H9 (cell line): ENCODE measurements around the gene DMPK. TPM values are rescaled to one million over a fixed set of nuclear protein-coding genes. Genes with fewer than 3 reads are reported as not detected.

Source experiments
- DNase-seq: peaks from one replicate; pipeline ENCODE4 v3.0.0-alpha.2; 2017
- H2AFZ ChIP-seq: one replicate; pipeline ENCODE4 v1.6.1; 2013; ENCODE audit warnings: mild to moderate bottlenecking, low read length, control low read depth, moderate library complexity
- H2AK5ac ChIP-seq: 2 replicates; pipeline ENCODE4 v1.6.1; 2013; ENCODE audit warnings: low read length, control low read depth, mixed read lengths; ENCODE audit not compliant: insufficient read length
- H2BK120ac ChIP-seq: one replicate; pipeline ENCODE4 v1.6.1; 2013; ENCODE audit warnings: low read depth, mild to moderate bottlenecking, low read length, control low read depth, inconsistent platforms; ENCODE audit not compliant: poor library complexity, severe bottlenecking
- H2BK12ac ChIP-seq: 2 replicates; pipeline ENCODE4 v1.6.1; 2013; ENCODE audit warnings: low read length, control low read depth, mixed read lengths, low read depth; ENCODE audit not compliant: insufficient read length
- H2BK15ac ChIP-seq: 2 replicates; pipeline ENCODE4 v1.6.1; 2013; ENCODE audit warnings: low read depth, low read length, control low read depth
- H2BK20ac ChIP-seq: one replicate; pipeline ENCODE4 v1.6.1; 2013; ENCODE audit warnings: low read depth, mild to moderate bottlenecking, low read length, control low read depth, inconsistent platforms; ENCODE audit not compliant: poor library complexity, severe bottlenecking
- H2BK5ac ChIP-seq: 2 replicates; pipeline ENCODE4 v1.6.1; 2013; ENCODE audit warnings: low read length, control low read depth, mixed read lengths; ENCODE audit not compliant: insufficient read length
- H3K14ac ChIP-seq: 2 replicates; pipeline ENCODE4 v1.6.1; 2013; ENCODE audit warnings: low read length, control low read depth; ENCODE audit not compliant: insufficient read depth
- H3K18ac ChIP-seq: 2 replicates; pipeline ENCODE4 v1.6.1; 2013; ENCODE audit warnings: low read depth, mild to moderate bottlenecking, mixed read lengths, low read length, control low read depth; ENCODE audit not compliant: insufficient read length
- H3K23ac ChIP-seq: 2 replicates; pipeline ENCODE4 v1.6.1; 2013; ENCODE audit warnings: low read length, control low read depth, mixed read lengths, low read depth; ENCODE audit not compliant: insufficient read length
- H3K23me2 ChIP-seq: 2 replicates; pipeline ENCODE4 v1.6.1; 2013; ENCODE audit warnings: low read depth, mild to moderate bottlenecking, mixed read lengths, low read length, control low read depth; ENCODE audit not compliant: insufficient read length, poor library complexity, severe bottlenecking
- H3K27ac ChIP-seq: 2 replicates; pipeline ENCODE4 v1.5.1; 2013; ENCODE audit warnings: low read length, control low read depth, mixed read lengths, low read depth; ENCODE audit not compliant: insufficient read length
- H3K27me3 ChIP-seq: 2 replicates; pipeline ENCODE4 v1.6.1; 2013; ENCODE audit warnings: low read length, control low read depth, inconsistent platforms; ENCODE audit not compliant: insufficient read depth
- H3K4ac ChIP-seq: 2 replicates; pipeline ENCODE4 v1.6.1; 2013; ENCODE audit warnings: low read depth, mild to moderate bottlenecking, control low read depth, inconsistent platforms, low read length, moderate library complexity
- H3K4me1 ChIP-seq: 2 replicates; pipeline ENCODE4 v1.6.1; 2013; ENCODE audit warnings: low read length, control low read depth, inconsistent platforms; ENCODE audit not compliant: insufficient read depth
- H3K4me2 ChIP-seq: 2 replicates; pipeline ENCODE4 v1.6.1; 2013; ENCODE audit warnings: low read length, control low read depth, mixed read lengths; ENCODE audit not compliant: insufficient read length, insufficient read depth
- H3K56ac ChIP-seq: 2 replicates; pipeline ENCODE4 v1.6.1; 2013; ENCODE audit warnings: low read depth, mild to moderate bottlenecking, mixed read lengths, low read length, control low read depth; ENCODE audit not compliant: insufficient read length
- H3K79me1 ChIP-seq: 2 replicates; pipeline ENCODE4 v1.6.1; 2013; ENCODE audit warnings: low read depth, mild to moderate bottlenecking, moderate library complexity, low read length, control low read depth, inconsistent platforms; ENCODE audit not compliant: insufficient read depth, poor library complexity, severe bottlenecking
- H3K79me2 ChIP-seq: 2 replicates; pipeline ENCODE4 v1.6.1; 2013; ENCODE audit warnings: low read length, control low read depth, inconsistent platforms; ENCODE audit not compliant: insufficient read depth
- H3K9ac ChIP-seq: 2 replicates; pipeline ENCODE4 v1.6.1; 2013; ENCODE audit warnings: low read length, control low read depth, mixed read lengths; ENCODE audit not compliant: insufficient read length; ENCODE audit errors: extremely low read depth
- H3K9me3 ChIP-seq: one replicate; pipeline ENCODE4 v1.6.1; 2013; ENCODE audit warnings: low read depth, low read length, inconsistent platforms; ENCODE audit not compliant: control insufficient read depth
- H3T11ph ChIP-seq: one replicate; pipeline ENCODE4 v1.6.1; 2013; ENCODE audit warnings: mild to moderate bottlenecking, low read length, control low read depth, inconsistent platforms
- H4K20me1 ChIP-seq: one replicate; pipeline ENCODE4 v1.6.1; 2013; ENCODE audit not compliant: control insufficient read depth, insufficient read length, insufficient read depth
- H4K5ac ChIP-seq: 2 replicates; pipeline ENCODE4 v1.6.1; 2013; ENCODE audit warnings: low read depth, mild to moderate bottlenecking, mixed read lengths, low read length, control low read depth; ENCODE audit not compliant: insufficient read length
- H4K8ac ChIP-seq: replicated peaks from 2 replicates; pipeline ENCODE4 v1.6.1; 2013; ENCODE audit warnings: low read length, control low read depth, mixed read lengths, low read depth; ENCODE audit not compliant: insufficient read length
- H4K91ac ChIP-seq: 2 replicates; pipeline ENCODE4 v1.6.1; 2013; ENCODE audit warnings: low read depth, mild to moderate bottlenecking, moderate library complexity, mixed read lengths, low read length, control low read depth; ENCODE audit not compliant: insufficient read length
- H3K27ac Mint-ChIP-seq, 3 experiments: 2 replicates in 2 of 3; 3 replicates in 1 of 3; pipeline ENCODE4 v1.8.0; 2020 to 2021; ENCODE audit warnings: mixed read lengths in 3 of 3, mild to moderate bottlenecking in 1 of 3, moderate library complexity in 1 of 3
- H3K27me3 Mint-ChIP-seq: 2 replicates; pipeline ENCODE4 v1.8.0; 2021; ENCODE audit warnings: low read depth, mild to moderate bottlenecking, moderate library complexity, mixed read lengths
- H3K36me3 Mint-ChIP-seq, 3 experiments: 2 replicates in 2 of 3; 3 replicates in 1 of 3; pipeline ENCODE4 v1.8.0; 2020 to 2021; ENCODE audit warnings: low read depth in 3 of 3, mixed read lengths in 3 of 3; ENCODE audit not compliant: insufficient read depth in 1 of 3
- H3K4me1 Mint-ChIP-seq, 2 experiments: 2 replicates each; pipeline ENCODE4 v1.8.0; 2020; ENCODE audit warnings: mixed read lengths in 2 of 2
- H3K4me3 Mint-ChIP-seq, 2 experiments: 2 replicates in 1 of 2; 3 replicates in 1 of 2; pipeline ENCODE4 v1.8.0; 2020 to 2021; ENCODE audit warnings: mild to moderate bottlenecking in 2 of 2, mixed read lengths in 2 of 2, moderate library complexity in 1 of 2
- H3K9me3 Mint-ChIP-seq, 2 experiments: 2 replicates in 1 of 2; 3 replicates in 1 of 2; pipeline ENCODE4 v1.8.0; 2020; ENCODE audit warnings: mild to moderate bottlenecking in 2 of 2, mixed read lengths in 2 of 2, moderate library complexity in 1 of 2
- CTCF ChIP-seq: fragments of 200-600 bp; sonication (generic); conservative IDR thresholded peaks from 3 replicates; pipeline ENCODE4 v1.8.0; 2021; ENCODE audit warnings: antibody characterized with exemption, mild to moderate bottlenecking
- WGBS: extraction: QIAGEN DNeasy Blood & Tissue Kit; methylation state at CpG from one replicate; pipeline ENCODE4 v1.1.7; 2013; ENCODE audit warnings: missing lambda C conversion rate, low lambda C conversion rate, mixed read lengths; ENCODE audit not compliant: insufficient read length; ENCODE audit errors: extremely low coverage; 5-methylcytosine and 5-hydroxymethylcytosine counted together
- total RNA-seq: library from RNA; stranded (reverse); gene quantifications from 2 replicates; pipeline ENCODE4 v1.2.1, GENCODE V29; 2021

Gene DMPK
- total RNA-seq, 1 experiment from 2014 or later, result 67.4 TPM

- no peak overlapping the region for H2BK15ac ChIP-seq
- H3K36me3 Mint-ChIP-seq, result peaks cover 12 to 27% (median 26%) of the 10 kb centered on the region in 3 experiments
- H3K14ac ChIP-seq, result no peak overlapping the region
- peaks cover 7% of the 10 kb centered on the region for H3K23me2 ChIP-seq
- no peak overlapping the region for H2BK20ac ChIP-seq
- H3K27me3 Mint-ChIP-seq, result peaks cover 22% of the 10 kb centered on the region
- no peak overlapping the region for H4K91ac ChIP-seq
- H4K20me1 ChIP-seq, result no peaks in the 10 kb centered on the region
- H3K79me1 ChIP-seq, result peaks cover 8% of the 10 kb centered on the region
- H3K9ac ChIP-seq, result no peak overlapping the region
- no peak overlapping the region for H3K4me2 ChIP-seq
- no peak overlapping the region for H3K18ac ChIP-seq
- H3K9me3 Mint-ChIP-seq, result peaks cover 0 to 2% of the 10 kb centered on the region in 2 experiments; a peak in 1 of 5 replicates
- H3K4me1 ChIP-seq, result 0 out of 2 replicates have a peak, but pooled peaks cover 3% of the 10 kb centered on the region
- TF ChIP-seq CTCF, result no peak
- H2BK120ac ChIP-seq, result no peak overlapping the region
- H2BK5ac ChIP-seq, result no peak overlapping the region
- no peak overlapping the region for H3K27ac ChIP-seq
- peak overlapping the region; percentile 9 to 83 (median 73); a peak in 3 of 7 replicates for H3K27ac Mint-ChIP-seq
- H3K9me3 ChIP-seq, result no peaks in the 10 kb centered on the region
- no peak overlapping the region for H4K5ac ChIP-seq
- peaks cover 20 to 25% of the 10 kb centered on the region in 2 experiments for H3K4me1 Mint-ChIP-seq
- DNase-seq, result no peak
- no peak overlapping the region for H3T11ph ChIP-seq
- peak overlapping the region; percentile 54 to 79 for H3K4me3 Mint-ChIP-seq
- no peaks in the 10 kb centered on the region for H3K27me3 ChIP-seq
- H3K79me2 ChIP-seq, result 0 out of 2 replicates have a peak, but pooled peaks cover 3% of the 10 kb centered on the region
- no peak overlapping the region for H2AK5ac ChIP-seq
- no peak overlapping the region for H4K8ac ChIP-seq
- H3K23ac ChIP-seq, result no peak overlapping the region
- no peak overlapping the region for H3K4ac ChIP-seq
- no peak overlapping the region for H2BK12ac ChIP-seq
- H3K56ac ChIP-seq, result no peak overlapping the region
- no CpG with 5 or more reads among the region's 3 CpGs for WGBS
- H2AFZ ChIP-seq, result no peak overlapping the region
These were observed 10.9 kb upstream of the DMPK start for GRCh38 chr19:45793178-45793564.
